ENCODE results near the gene HBS1L.

Gene HBS1L

DNA sequence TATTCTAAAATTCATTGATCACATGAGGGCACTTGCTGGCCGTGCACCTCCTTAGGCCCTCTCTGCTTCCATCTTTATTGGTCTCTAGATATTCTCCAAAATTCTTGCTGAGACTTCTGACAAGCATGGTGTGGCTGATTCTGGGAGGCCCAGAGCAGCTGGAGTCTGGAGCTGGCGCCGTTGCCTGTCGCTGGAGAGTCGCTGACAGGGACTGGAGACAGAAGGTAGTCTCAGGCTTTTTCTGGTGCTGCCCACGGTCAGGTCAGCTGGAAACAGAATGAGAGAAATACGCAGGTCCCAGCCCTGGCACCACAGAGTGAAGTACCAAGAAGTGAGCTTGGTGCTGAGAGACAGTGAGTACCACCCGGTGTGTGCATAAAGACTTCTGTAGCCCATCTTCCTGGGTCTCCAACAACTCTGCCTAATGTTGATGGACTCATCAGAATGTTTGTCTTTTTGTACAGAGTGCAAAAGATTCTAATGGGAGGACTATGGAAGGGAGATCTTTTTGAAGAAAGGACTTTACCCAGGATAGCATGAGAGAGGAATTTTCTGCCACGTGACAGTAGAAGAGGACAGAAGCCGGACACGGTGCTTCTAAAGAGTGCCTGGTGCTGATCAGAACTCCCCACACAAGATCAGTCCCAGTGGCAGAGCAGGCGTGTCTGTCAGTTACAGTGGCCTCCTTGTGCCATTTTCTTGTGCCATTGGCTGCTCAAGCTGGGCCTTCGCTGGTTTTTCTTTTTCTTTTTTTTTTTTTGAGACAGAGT lies 102.9 kb downstream of the HBS1L start:
- no peaks in the 10 kb centered on the region for H4K20me1 ChIP-seq (ENCODE audit: low read depth, low read length)
- H3K27me3 ChIP-seq (ENCODE audit: low read length) = no peaks in the 10 kb centered on the region
- no peaks in the 10 kb centered on the region for H3K79me2 ChIP-seq (ENCODE audit: insufficient read depth, low read length)
- H3K9me3 ChIP-seq (ENCODE audit: insufficient read depth, low read length) = no peaks in the 10 kb centered on the region
- no peak overlapping the region for H3K9ac ChIP-seq (ENCODE audit: low read length)
- no peaks in the 10 kb centered on the region for H3K36me3 ChIP-seq (ENCODE audit: low read length)
- H3F3A ChIP-seq (ENCODE audit: insufficient read depth) = no peaks in the 10 kb centered on the region
- H3K27ac ChIP-seq (ENCODE audit: low read depth, low read length) = no peak overlapping the region
- TF ChIP-seq EZH2phosphoT487 (conservative IDR thresholded peaks at IDR 0.05; ENCODE audit: low read length) = no peak
- no peak for TF ChIP-seq CTCF (IDR thresholded peaks at IDR 0.05; ENCODE audit: insufficient read depth, low read length, poor library complexity, severe bottlenecking)
- no peaks in the 10 kb centered on the region for H3K9me2 ChIP-seq (replicated peaks; ENCODE audit: insufficient read depth, low read length)
- H3K4me2 ChIP-seq (ENCODE audit: low read depth, low read length, poor library complexity, severe bottlenecking) = no peak overlapping the region
- no peak overlapping the region for H3K4me3 ChIP-seq (ENCODE audit: insufficient read depth, low read length, poor library complexity, severe bottlenecking)
- H2AFZ ChIP-seq (ENCODE audit: low read depth, low read length, severe bottlenecking) = no peak overlapping the region

DNA sequence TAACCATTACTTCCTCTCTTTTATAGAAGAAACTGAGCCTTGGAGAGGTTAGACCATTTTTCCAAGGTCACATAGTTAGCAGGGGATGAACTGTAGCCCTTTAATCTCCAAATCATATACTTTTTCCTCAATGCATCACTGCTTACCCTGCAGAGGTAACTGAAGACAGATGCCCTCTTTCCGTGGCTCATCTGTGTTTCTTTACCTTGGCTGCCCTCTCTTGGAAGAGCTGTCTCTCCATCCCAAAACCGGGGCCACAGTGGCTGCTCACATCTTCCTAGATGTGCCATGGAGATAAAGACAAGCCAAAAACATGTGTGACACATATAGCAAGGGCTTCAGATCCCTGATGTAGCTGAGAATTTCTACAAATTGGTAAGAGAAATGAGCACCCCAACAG lies 104.1 kb downstream of the HBS1L start:
- no peak overlapping the region for H3K27ac ChIP-seq (ENCODE audit: low read depth, low read length)
- no peak overlapping the region for H3K9ac ChIP-seq (ENCODE audit: low read length)
- TF ChIP-seq EZH2phosphoT487 (conservative IDR thresholded peaks at IDR 0.05; ENCODE audit: low read length) = no peak
- H3K4me2 ChIP-seq (ENCODE audit: low read depth, low read length, poor library complexity, severe bottlenecking) = no peak overlapping the region
- no peak overlapping the region for H3K4me3 ChIP-seq (ENCODE audit: insufficient read depth, low read length, poor library complexity, severe bottlenecking)
- no peaks in the 10 kb centered on the region for H3K9me3 ChIP-seq (ENCODE audit: insufficient read depth, low read length)
- H3K9me2 ChIP-seq (replicated peaks; ENCODE audit: insufficient read depth, low read length) = no peaks in the 10 kb centered on the region
- H3F3A ChIP-seq (ENCODE audit: insufficient read depth) = no peaks in the 10 kb centered on the region
- no peaks in the 10 kb centered on the region for H3K27me3 ChIP-seq (ENCODE audit: low read length)
- no peak overlapping the region for H2AFZ ChIP-seq (ENCODE audit: low read depth, low read length, severe bottlenecking)
- no peaks in the 10 kb centered on the region for H4K20me1 ChIP-seq (ENCODE audit: low read depth, low read length)
- no peaks in the 10 kb centered on the region for H3K36me3 ChIP-seq (ENCODE audit: low read length)
- H3K79me2 ChIP-seq (ENCODE audit: insufficient read depth, low read length) = no peaks in the 10 kb centered on the region

- no peak within 1 kb of the TSS for H3K9ac ChIP-seq (ENCODE audit: low read length)
- no peaks in the 10 kb centered on the region for H3K36me3 ChIP-seq (ENCODE audit: low read length)
- H3K4me2 ChIP-seq (ENCODE audit: low read depth, low read length, poor library complexity, severe bottlenecking) = no peak within 1 kb of the TSS
- H3F3A ChIP-seq (ENCODE audit: insufficient read depth) = no peaks in the 10 kb centered on the region
- no peak within 1 kb of the TSS for H3K27ac ChIP-seq (ENCODE audit: low read depth, low read length)
- H3K4me3 ChIP-seq (ENCODE audit: insufficient read depth, low read length, poor library complexity, severe bottlenecking) = no peak within 1 kb of the TSS
- no peak for TF ChIP-seq CTCF (IDR thresholded peaks at IDR 0.05; ENCODE audit: insufficient read depth, low read length, poor library complexity, severe bottlenecking)
- TF ChIP-seq EZH2phosphoT487 (conservative IDR thresholded peaks at IDR 0.05; ENCODE audit: low read length) = no peak
- H3K9me2 ChIP-seq (replicated peaks; ENCODE audit: insufficient read depth, low read length) = no peaks in the 10 kb centered on the region
- H2AFZ ChIP-seq (ENCODE audit: low read depth, low read length, severe bottlenecking) = no peak within 1 kb of the TSS
- H4K20me1 ChIP-seq (ENCODE audit: low read depth, low read length) = no peaks in the 10 kb centered on the region
- H3K27me3 ChIP-seq (ENCODE audit: low read length) = no peaks in the 10 kb centered on the region
- no peaks in the 10 kb centered on the region for H3K9me3 ChIP-seq (ENCODE audit: insufficient read depth, low read length)
- no peaks in the 10 kb centered on the region for H3K79me2 ChIP-seq (ENCODE audit: insufficient read depth, low read length)
Observed at GRCh38 chr6:134949927-134950326, 104.7 kb downstream of the HBS1L start, which contains the start of gene ALDH8A1. Gene ALDH8A1, minus strand, starts transcription at chr6:134950101. Its CDS starts 48 bp downstream, at chr6:134950053.

DNA sequence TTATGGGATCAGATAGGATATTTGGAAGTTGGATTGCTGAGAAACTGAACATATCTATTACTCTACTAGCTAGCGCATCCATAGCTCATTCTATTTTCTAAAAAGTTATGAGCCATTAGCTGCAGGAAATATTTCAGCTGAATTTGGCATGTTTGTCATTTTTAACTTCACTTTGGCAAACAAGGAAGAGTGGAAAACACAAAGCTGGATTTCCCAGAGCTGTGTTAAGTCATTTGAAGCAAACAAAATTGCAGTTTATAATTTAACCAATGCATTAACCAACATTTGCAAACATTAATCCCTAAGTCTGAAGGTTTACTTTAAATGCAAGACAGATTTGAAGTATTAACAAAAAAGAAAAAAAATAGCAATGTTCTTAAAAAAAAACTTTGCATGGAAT lies 105.9 kb downstream of the HBS1L start:
- Histone ChIP-seq H3K4me3 (ENCODE audit: insufficient read depth, low read length, poor library complexity, severe bottlenecking) (no peak overlapping the region), H3K27ac (ENCODE audit: low read depth, low read length) (no peak overlapping the region), H3K4me2 (ENCODE audit: low read depth, low read length, poor library complexity, severe bottlenecking) (no peak overlapping the region), H3F3A (ENCODE audit: insufficient read depth) (no peaks in the 10 kb centered on the region), H3K79me2 (ENCODE audit: insufficient read depth, low read length) (no peaks in the 10 kb centered on the region), H3K9me2 (replicated peaks; ENCODE audit: insufficient read depth, low read length) (no peaks in the 10 kb centered on the region), H3K36me3 (ENCODE audit: low read length) (no peaks in the 10 kb centered on the region), H2AFZ (ENCODE audit: low read depth, low read length, severe bottlenecking) (no peak overlapping the region), H3K9me3 (ENCODE audit: insufficient read depth, low read length) (no peaks in the 10 kb centered on the region), H4K20me1 (ENCODE audit: low read depth, low read length) (no peaks in the 10 kb centered on the region), H3K9ac (ENCODE audit: low read length) (no peak overlapping the region), H3K27me3 (ENCODE audit: low read length) (no peaks in the 10 kb centered on the region)
- TF ChIP-seq CTCF (IDR thresholded peaks at IDR 0.05; ENCODE audit: insufficient read depth, low read length, poor library complexity, severe bottlenecking) = no peak

All from SU-DHL-6 (cell line).